ENCODE data around the gene COL5A1. TPM values are rescaled to one million over a fixed set of nuclear protein-coding genes. Genes with fewer than 3 reads are reported as not detected.

The COL5A1 gene
- polyA plus RNA-seq, 1 donor (not counting 4 experiments of a cell fraction or from before 2014, with no cell fraction given), result 3.1 TPM

DNA sequence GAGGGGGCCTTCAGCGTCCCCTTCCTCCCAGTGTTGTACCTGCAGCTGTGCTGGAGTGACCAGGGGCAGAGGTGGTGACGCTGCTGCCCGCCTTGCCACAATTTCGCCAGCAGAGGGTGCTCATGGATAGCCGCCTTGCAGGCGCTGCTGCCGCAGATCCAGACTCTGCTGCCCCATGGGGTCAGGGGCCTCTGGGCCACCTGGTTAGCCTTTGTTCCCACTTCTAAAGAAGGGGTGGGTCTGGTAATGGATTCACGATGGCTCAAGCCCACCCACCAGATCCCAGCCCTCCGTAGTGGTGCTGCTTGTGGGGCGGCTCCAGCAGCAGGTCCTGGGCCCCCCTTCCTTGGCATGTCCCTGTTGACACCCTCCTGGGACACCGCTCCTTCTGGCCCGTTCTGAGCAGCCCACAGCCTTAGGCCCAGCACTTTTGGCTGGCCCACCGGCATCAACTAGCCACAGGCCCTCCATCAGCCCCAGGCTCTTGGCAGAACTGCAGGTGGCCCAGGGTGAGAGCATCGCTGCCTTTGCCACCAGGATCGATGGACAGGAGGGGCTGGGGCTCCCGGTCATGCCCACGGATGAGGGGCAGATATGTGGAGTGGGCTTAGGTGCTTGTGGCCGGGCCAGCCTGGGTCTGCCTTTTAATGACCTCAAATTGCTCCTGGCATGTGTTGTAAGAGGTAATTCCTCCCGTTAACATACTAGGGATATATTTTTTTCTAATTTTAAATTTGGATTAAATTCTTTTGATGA is 57.2 kb downstream of the COL5A1 start:
- no peak overlapping the region for H2AFZ ChIP-seq (ENCODE audit: control insufficient read depth, low read length)
- peaks cover 5% of the 10 kb centered on the region for H4K20me1 ChIP-seq (ENCODE audit: control insufficient read depth, extremely low read depth, insufficient read depth, low read length)
- H3K4me3 ChIP-seq (ENCODE audit: control insufficient read depth in 2 of 3, extremely low read depth in 1 of 3, insufficient read depth in 2 of 3, low read depth in 1 of 3, low read length in 3 of 3), result no peak overlapping the region
- H3K4me1 ChIP-seq (ENCODE audit: control insufficient read depth, extremely low read depth, insufficient read depth, low read length), result peaks cover 19% of the 10 kb centered on the region
- H3K27me3 ChIP-seq (ENCODE audit: control insufficient read depth, extremely low read depth, insufficient read depth, low read length), result no peaks in the 10 kb centered on the region
- TF ChIP-seq EZH2 (IDR thresholded peaks at IDR 0.05; ENCODE audit: low read length), result no peak
- peak; percentile 73 to 94 (median 91) for TF ChIP-seq CTCF (optimal IDR thresholded peaks at IDR 0.05 in 1 of 3, IDR thresholded peaks at IDR 0.05 in 1 of 3, conservative IDR thresholded peaks at IDR 0.05 in 1 of 3; ENCODE audit: extremely low read depth in 1 of 3, insufficient read depth in 2 of 3, low read length in 3 of 3)
- no peak for FAIRE-seq
- H3K4me2 ChIP-seq (ENCODE audit: control insufficient read depth, extremely low read depth, insufficient read depth, low read depth, low read length), result no peak overlapping the region
- H3K27ac ChIP-seq (ENCODE audit: control insufficient read depth, insufficient read depth, low read length), result no peak overlapping the region
- H3K9me1 ChIP-seq (ENCODE audit: control insufficient read depth, extremely low read depth, insufficient read depth, low read length), result no peaks in the 10 kb centered on the region
- no peaks in the 10 kb centered on the region for H3K79me2 ChIP-seq (ENCODE audit: control insufficient read depth, insufficient read depth, low read length)
- dilution Hi-C loops (cut with MboI; ENCODE audit: extremely low pct_ligation_motif_present, low sequenced_read_pairs), result no loop called here
- no peak overlapping the region for H3K9ac ChIP-seq (ENCODE audit: control insufficient read depth, extremely low read depth, insufficient read depth, low read length)
- no peak for DNase-seq (ENCODE audit: low read depth, low spot score)
- no peaks in the 10 kb centered on the region for H3K9me3 ChIP-seq (ENCODE audit: control insufficient read depth, low read depth, low read length)
- H3K36me3 ChIP-seq (ENCODE audit: control insufficient read depth in 2 of 2, extremely low read depth in 1 of 2, insufficient read depth in 2 of 2, low read length in 2 of 2), result peaks cover 0 to 6% of the 10 kb centered on the region in 2 experiments

DNA sequence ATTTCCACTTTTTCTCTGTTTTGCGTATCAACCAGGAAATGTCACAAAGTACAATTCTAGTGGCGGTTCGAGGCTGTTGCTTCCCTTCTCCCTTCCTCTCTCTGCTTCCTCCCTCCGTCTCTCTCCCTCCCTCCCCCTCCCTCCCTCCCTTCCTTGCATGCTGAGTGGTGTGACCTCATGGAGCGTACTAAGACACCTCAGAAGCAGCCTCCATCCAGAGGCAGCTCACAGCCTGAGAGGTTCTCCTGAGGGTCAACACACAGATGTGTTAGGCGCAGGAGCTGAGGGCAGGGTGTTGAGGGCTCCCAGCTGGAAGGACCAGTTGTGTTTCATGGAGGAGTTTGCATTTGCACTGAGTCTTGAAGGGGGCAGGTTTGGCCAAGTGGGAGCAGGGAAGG is 57.7 kb downstream of the COL5A1 start:
- Histone ChIP-seq H3K4me1 (ENCODE audit: control insufficient read depth, extremely low read depth, insufficient read depth, low read length) (peaks cover 19% of the 10 kb centered on the region), H3K36me3 (ENCODE audit: control insufficient read depth in 2 of 2, extremely low read depth in 1 of 2, insufficient read depth in 2 of 2, low read length in 2 of 2) (peaks cover 0 to 6% of the 10 kb centered on the region in 2 experiments), H3K79me2 (ENCODE audit: control insufficient read depth, insufficient read depth, low read length) (no peaks in the 10 kb centered on the region), H3K27me3 (ENCODE audit: control insufficient read depth, extremely low read depth, insufficient read depth, low read length) (no peaks in the 10 kb centered on the region), H3K4me3 (ENCODE audit: control insufficient read depth in 2 of 3, extremely low read depth in 1 of 3, insufficient read depth in 2 of 3, low read depth in 1 of 3, low read length in 3 of 3) (no peak overlapping the region), H3K9me1 (ENCODE audit: control insufficient read depth, extremely low read depth, insufficient read depth, low read length) (no peaks in the 10 kb centered on the region), H3K9me3 (ENCODE audit: control insufficient read depth, low read depth, low read length) (no peaks in the 10 kb centered on the region), H3K4me2 (ENCODE audit: control insufficient read depth, extremely low read depth, insufficient read depth, low read depth, low read length) (no peak overlapping the region), H3K27ac (ENCODE audit: control insufficient read depth, insufficient read depth, low read length) (no peak overlapping the region), H2AFZ (ENCODE audit: control insufficient read depth, low read length) (no peak overlapping the region), H4K20me1 (ENCODE audit: control insufficient read depth, extremely low read depth, insufficient read depth, low read length) (peaks cover 5% of the 10 kb centered on the region), H3K9ac (ENCODE audit: control insufficient read depth, extremely low read depth, insufficient read depth, low read length) (no peak overlapping the region)
- dilution Hi-C loops (cut with MboI; ENCODE audit: extremely low pct_ligation_motif_present, low sequenced_read_pairs), result no loop called here
- DNase-seq (ENCODE audit: low read depth, low spot score) (no peak), FAIRE-seq (no peak)
- no peak for TF ChIP-seq EZH2 (IDR thresholded peaks at IDR 0.05; ENCODE audit: low read length)
- TF ChIP-seq CTCF (optimal IDR thresholded peaks at IDR 0.05 in 1 of 3, IDR thresholded peaks at IDR 0.05 in 1 of 3, conservative IDR thresholded peaks at IDR 0.05 in 1 of 3; ENCODE audit: extremely low read depth in 1 of 3, insufficient read depth in 2 of 3, low read length in 3 of 3), result no peak
